Stimulated activated CD4-positive, alpha-beta T cell treated with anti-CD3 and anti-CD28 coated beads, Interleukin-4, amount 100 ng/mL, for 4 hours (primary cell): ENCODE results near the gene TMEM139.

ENCODE experiments used
- DNase-seq, 2 experiments: peaks; one replicate each; pipeline ENCODE4 v3.0.0-alpha.2; 2020

Gene TMEM139

GRCh38 chr7:143284591-143285469, at the start of gene TMEM139:
TSS of gene TMEM139 (plus strand) at chr7:143284958. CDS start at chr7:143285958, 1,000 bp downstream.
- DNase-seq: no peak

- DNase-seq: no peak
These were observed 49.2 kb upstream of the TMEM139 start for GRCh38 chr7:143235561-143235960.

DNA sequence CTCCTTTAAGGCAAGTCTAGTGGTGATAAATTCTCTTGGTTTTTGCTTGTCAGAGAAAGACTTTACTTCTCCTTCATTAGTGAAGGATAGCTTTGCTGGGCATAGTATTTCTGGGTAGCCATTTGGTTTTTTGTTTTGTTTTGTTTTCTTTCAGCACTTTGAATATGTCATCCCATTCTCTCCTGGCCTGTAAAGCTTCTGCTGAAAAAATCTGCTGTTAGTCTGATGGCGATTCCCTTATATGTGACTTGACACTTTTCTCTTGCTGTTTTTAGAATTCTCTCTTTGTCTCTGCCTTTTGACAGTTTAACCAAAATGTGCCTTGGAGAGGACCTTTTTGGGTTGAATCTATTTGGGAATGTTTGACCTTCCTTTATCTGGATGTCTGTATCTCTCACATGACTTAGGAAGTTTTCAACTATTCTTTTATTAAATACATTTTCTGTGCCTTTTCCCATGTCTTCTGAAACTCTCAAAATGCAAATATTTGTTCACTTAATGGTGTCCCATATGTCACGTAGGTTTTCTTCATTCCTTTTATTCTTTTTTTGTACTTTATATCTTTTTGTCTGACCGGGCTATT, 48.3 kb upstream of the TMEM139 start:
- DNase-seq: no peak

DNA sequence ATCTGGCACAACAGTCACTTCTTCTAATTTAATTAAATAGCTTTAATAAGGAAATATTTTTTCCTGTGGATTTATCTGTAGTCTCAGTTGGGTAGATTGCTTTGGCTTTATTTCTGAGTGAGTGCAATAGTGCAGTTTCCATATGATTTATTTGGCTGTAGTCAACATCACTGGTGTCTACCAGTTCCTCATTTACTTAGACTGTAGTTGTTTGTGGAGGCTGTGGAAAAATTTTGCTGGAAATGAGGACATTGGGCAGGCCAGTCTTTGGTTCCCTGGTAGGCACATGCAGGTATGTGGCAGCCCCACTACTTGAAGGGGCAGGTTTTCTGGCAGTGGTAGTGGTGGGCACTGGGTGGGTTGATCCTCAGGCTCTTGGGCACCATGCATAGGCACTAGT, 47.4 kb upstream of the TMEM139 start:
- no peak for DNase-seq

- no peak for DNase-seq
These were observed 46.3 kb upstream of the TMEM139 start for GRCh38 chr7:143238289-143238980.

- no peak for DNase-seq
These were observed 44.9 kb upstream of the TMEM139 start for GRCh38 chr7:143239813-143240212.

DNA sequence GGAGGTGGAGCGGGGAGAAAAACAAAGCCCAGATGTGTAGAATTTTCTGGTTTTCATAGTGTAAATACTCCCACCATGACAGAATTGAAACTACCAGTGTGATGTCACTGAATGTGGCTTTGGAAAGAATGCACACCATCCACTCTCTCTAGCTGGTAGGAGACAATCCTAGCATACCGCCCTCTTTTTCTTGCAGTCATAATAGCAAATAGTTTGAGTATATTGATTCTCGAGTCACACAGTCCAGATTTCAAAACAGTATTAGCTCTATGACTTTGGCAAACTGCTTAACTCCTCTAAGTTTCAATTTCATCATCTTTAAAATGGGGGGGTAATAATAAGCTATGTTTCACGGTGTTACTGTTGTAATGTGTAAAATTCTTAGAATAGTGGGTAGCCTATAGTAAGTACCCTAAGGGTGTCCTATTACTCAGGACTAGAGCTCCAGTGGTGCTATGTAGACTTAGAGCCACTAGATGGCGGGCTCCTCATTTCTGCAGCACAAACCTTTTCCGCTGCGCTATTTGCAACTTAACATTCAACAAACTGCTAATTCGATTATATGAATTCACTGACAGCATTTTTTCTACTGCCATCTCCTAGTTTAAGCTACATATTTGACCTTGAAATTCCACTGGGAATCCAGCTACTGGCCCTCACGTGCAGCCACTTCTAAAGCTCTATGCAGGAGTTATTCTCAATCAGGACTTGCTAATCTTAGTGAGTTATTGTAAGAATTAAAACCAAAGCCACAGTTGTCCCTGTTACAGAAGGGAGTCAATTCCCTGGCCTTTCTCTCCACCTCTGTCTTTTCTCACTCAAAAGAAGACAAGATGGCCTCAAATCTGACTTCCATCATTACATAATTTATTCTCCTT, 44.2 kb upstream of the TMEM139 start:
- DNase-seq: peak; percentile 50 to 71

- no peak for DNase-seq
These were observed 42.5 kb upstream of the TMEM139 start for GRCh38 chr7:143242306-143242705.

- DNase-seq: no peak
These were observed 41.6 kb upstream of the TMEM139 start for GRCh38 chr7:143243111-143243510.

- no peak for DNase-seq
These were observed 41.1 kb upstream of the TMEM139 start for GRCh38 chr7:143243614-143244013.

DNA sequence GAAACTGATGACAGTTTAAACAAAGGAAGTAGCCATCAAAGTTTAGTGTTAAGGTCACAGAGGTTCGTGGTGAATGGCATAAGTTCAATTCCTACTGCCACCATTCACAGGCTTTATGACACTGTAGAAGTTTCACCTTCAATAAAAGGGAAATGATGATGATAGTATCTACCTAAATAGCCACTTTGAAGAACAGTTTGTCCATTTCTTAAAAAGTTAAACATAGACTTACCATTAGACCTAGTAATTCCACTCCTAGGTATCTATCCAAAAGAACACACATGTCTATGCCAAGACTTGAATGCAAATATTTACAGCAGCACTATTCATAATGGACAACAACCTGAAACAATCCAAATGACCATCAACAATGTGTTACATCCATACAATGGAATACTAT, 40.4 kb upstream of the TMEM139 start:
- no peak for DNase-seq

- DNase-seq: no peak
These were observed 39.6 kb upstream of the TMEM139 start for GRCh38 chr7:143245123-143245522.

GRCh38 chr7:143247372-143247771, 37.4 kb upstream of the TMEM139 start:
- DNase-seq: no peak

GRCh38 chr7:143248761-143249354, 35.9 kb upstream of the TMEM139 start:
- no peak for DNase-seq

DNA sequence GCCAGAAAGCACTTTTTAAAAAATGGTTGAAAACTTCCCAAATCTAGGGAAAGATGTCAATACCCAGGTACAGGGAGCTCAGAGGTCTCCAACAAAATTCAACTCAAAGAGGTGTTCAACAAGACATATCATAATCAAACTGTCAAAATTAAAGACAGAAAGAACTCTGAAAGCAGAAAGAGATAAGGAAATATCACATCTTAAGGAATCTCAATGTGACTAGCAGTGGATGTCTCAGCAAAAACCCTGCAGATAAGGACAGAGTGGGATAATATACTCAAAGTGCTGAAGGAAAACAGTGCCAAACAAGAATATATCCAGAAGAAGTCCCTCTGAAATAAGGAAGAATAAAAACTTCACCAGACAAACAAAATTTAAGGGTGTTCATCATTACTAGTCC, 34.6 kb upstream of the TMEM139 start:
- no peak for DNase-seq

GRCh38 chr7:143250822-143251221, 33.9 kb upstream of the TMEM139 start:
- DNase-seq: no peak

- DNase-seq: no peak
These were observed 32.8 kb upstream of the TMEM139 start for GRCh38 chr7:143252006-143252405.

GRCh38 chr7:143255564-143255963, 29.2 kb upstream of the TMEM139 start:
- no peak for DNase-seq

DNA sequence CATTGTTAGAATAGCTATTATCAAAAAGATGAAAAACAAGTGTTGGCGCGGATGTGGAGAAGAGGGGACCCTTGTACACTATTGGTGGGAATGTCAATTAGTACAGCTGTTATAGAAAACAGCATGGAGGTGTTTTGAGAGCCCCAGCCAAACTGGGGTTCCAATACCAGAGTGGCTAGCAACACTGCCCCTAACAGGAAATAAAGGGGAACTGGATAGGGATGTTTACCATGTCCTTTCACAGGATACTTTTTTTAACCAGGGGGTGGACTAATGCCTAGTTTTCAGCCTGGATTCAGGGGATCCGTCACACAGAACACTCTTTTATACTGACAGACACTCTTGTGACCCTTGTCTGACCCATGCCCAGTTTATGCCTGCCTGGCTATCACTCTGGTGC, 28.4 kb upstream of the TMEM139 start:
- no peak for DNase-seq

- DNase-seq: no peak
These were observed 27.8 kb upstream of the TMEM139 start for GRCh38 chr7:143256932-143257331.

- DNase-seq: no peak
These were observed 27.3 kb upstream of the TMEM139 start for GRCh38 chr7:143257501-143257900.

DNA sequence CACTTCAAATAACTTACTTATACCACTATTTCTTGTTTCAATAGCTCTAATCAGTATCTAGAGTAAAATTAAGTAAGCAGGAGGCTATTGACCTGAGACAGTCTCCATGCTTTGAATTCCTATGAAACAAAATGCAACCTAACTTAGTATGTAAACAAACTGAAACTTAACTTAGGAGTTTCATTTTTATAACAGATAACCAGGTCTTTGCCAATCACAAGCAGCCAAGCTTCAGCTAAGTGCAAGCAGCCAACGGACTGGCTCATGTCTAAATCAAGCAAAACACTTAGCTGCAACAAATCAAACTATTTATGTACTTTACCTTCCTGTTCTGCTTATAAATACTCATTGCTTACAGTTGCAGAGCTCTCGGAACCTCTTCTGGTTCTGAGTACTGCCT, 25.9 kb upstream of the TMEM139 start:
- DNase-seq: no peak
